HepG2 (cell line): ENCODE data around the gene KIF22. TPM values are rescaled to one million over a fixed set of nuclear protein-coding genes. Genes with fewer than 3 reads are reported as not detected.
A peak's percentile ranks its signal among the peaks of the same experiment; 100 is the strongest.

Experiments
- CCAR2 ChIP-seq: fragments of 200-400 bp; formaldehyde crosslinking; optimal IDR thresholded peaks from 2 replicates; pipeline ENCODE3; 2018; ENCODE audit warnings: low read depth, mild to moderate bottlenecking, low read length, moderate library complexity
- E2F2 ChIP-seq: sonication (generic); formaldehyde crosslinking; IDR thresholded peaks from 2 replicates; pipeline ENCODE4 v1.4.0; 2020; ENCODE audit warnings: missing genetic modification reagents, borderline replicate concordance
- HNRNPH1 ChIP-seq: fragments of 200-400 bp; formaldehyde crosslinking; optimal IDR thresholded peaks from 2 replicates; pipeline ENCODE3; 2017; ENCODE audit warnings: mild to moderate bottlenecking, low read depth, low read length
- JARID2 ChIP-seq: sonication (generic); formaldehyde crosslinking; IDR thresholded peaks from 2 replicates; pipeline ENCODE4 v1.8.1; 2023; ENCODE audit warnings: missing genetic modification reagents, inconsistent platforms; ENCODE audit not compliant: insufficient replicate concordance
- KDM3A ChIP-seq: IDR thresholded peaks from 2 replicates; pipeline ENCODE4 v1.6.1; 2018; ENCODE audit warnings: low read depth, missing compliant biosample characterization
- YY1 ChIP-seq: IDR thresholded peaks from 2 replicates; pipeline ENCODE4 v1.6.1; 2011; ENCODE audit warnings: low read length, low read depth, moderate library complexity, mild to moderate bottlenecking; ENCODE audit not compliant: insufficient read depth, insufficient replicate concordance
- ZFP91 ChIP-seq: sonication (generic); formaldehyde crosslinking; IDR thresholded peaks from 2 replicates; pipeline ENCODE4 v1.9.0; 2022; ENCODE audit warnings: missing genetic modification reagents, mild to moderate bottlenecking, borderline replicate concordance
- ZNF275 ChIP-seq: sonication (generic); formaldehyde crosslinking; IDR thresholded peaks from 2 replicates; pipeline ENCODE4 v1.8.0; 2022; ENCODE audit warnings: missing genetic modification reagents, mild to moderate bottlenecking, inconsistent platforms, borderline replicate concordance
- ZNF281 ChIP-seq: sonication (generic); formaldehyde crosslinking; IDR thresholded peaks from 2 replicates; pipeline ENCODE4 v1.4.0; 2020; ENCODE audit warnings: missing genetic modification reagents, borderline replicate concordance
- ZNF292 ChIP-seq: sonication (generic); formaldehyde crosslinking; IDR thresholded peaks from 2 replicates; pipeline ENCODE4 v1.8.1; 2022; ENCODE audit warnings: mild to moderate bottlenecking, low read depth, missing genetic modification reagents, borderline replicate concordance
- ZNF343 ChIP-seq: sonication (generic); formaldehyde crosslinking; IDR thresholded peaks from 2 replicates; pipeline ENCODE4 v1.4.0; 2020; ENCODE audit warnings: mild to moderate bottlenecking, missing genetic modification reagents
- ZNF484 ChIP-seq: sonication (generic); formaldehyde crosslinking; IDR thresholded peaks from 2 replicates; pipeline ENCODE4 v1.5.1; 2020; ENCODE audit warnings: mild to moderate bottlenecking, low read depth, missing genetic modification reagents, borderline replicate concordance
- polyA plus RNA-seq, 8 experiments: library from polyadenylated mRNA; depleted of rRNA in 3 of 8; stranded (reverse) in 7 of 8; unstranded in 1 of 8; fragments of >200 nt; fragmentation: Illumina TruSeq in 4 of 8; extraction: Trizol in 4 of 8; gene quantifications; 2 replicates each; pipeline versions ENCODE4 v1.2.1 to v1.2.3, GENCODE V29; 2011 to 2016; ENCODE audit warnings: low read depth in 4 of 8, missing spikeins in 1 of 8, mixed read lengths in 1 of 8; ENCODE audit not compliant: insufficient read depth in 1 of 8
- total RNA-seq, 5 experiments: library from RNA; depleted of rRNA; stranded (reverse); fragments of >200 nt; fragmentation: Illumina TruSeq; extraction: Trizol; gene quantifications; 2 replicates each; pipeline ENCODE4 v1.2.3, GENCODE V29; 2016; ENCODE audit warnings: low read depth in 1 of 5
- TF ChIP-seq, protein P1 (sequence below): sonication (generic); formaldehyde crosslinking; IDR thresholded peaks from 2 replicates; pipeline ENCODE4 v1.5.1; 2020; ENCODE audit warnings: missing genetic modification reagents, mild to moderate bottlenecking, borderline replicate concordance
- TF ChIP-seq, protein P2 (sequence below): sonication (generic); formaldehyde crosslinking; IDR thresholded peaks from 2 replicates; pipeline ENCODE4 v1.5.1; 2020; ENCODE audit warnings: missing genetic modification reagents, mild to moderate bottlenecking, borderline replicate concordance

Gene KIF22
- total and polyA plus RNA-seq, 2 of the 13 experiments (the other 11 are each of a cell fraction or from before 2014, with no cell fraction given) = 95.8 to 118 TPM

DNA sequence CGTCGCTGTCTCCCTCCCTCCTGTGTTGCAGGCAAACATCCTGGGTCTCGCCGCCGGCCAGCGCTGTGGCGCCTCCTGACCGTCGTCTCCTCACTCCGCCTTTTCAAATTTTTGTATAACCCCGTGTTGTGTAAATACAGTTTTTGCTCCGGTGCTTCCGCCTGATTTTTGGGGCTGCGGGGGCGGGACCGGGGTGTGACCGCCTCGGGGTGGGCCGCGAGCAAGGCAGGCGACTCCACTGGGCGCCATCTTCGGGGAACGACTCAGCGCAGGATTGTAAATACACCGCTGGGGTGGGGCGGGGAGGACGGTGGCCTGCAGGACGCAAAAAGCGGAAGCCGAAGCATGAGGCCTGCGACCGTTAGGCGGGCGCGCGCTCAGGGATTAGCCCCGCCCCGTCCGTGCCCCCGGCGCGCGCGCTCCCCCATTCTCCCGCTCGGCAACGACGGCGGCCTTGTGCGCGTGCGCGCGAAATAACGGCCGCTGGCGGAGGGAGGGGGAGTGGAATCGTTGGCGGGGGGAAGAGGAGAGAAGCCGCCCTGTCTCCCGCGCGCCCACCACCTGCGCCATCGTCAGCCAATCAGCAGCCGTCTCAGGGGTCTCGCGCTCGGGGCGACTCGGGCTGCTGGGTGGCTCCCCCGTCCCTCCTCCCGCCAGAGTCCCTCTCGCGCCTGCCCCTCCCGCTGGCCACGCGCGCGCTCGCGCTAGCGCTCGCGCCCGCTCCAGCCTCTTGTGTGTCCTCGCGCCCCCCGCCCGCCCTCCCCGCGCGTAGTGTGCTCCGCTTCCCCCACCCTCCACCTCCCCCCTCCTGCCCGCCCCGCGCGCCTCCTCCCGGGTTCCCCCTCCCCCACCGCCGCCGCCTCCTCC is 14.9 kb downstream of the KIF22 start (continued):
- TF ChIP-seq E2F2 (CRISPR knock-in tag) (peak; percentile 98; the same call in 1 of the 2 replicates), YY1 (peak; percentile 97), CCAR2 (peak; percentile 94), JARID2 (CRISPR knock-in tag) (peak; percentile 94), ZNF275 (CRISPR knock-in tag) (0 out of 2 replicates have a peak, but pooled peaks have one; percentile 86), ZNF484 (CRISPR knock-in tag) (no peak), HNRNPH1 (no peak), ZFP91 (CRISPR knock-in tag) (peak; percentile 97), ZNF343 (CRISPR knock-in tag) (peak; percentile 49; the same call in 1 of the 2 replicates), KDM3A (peak; percentile 80; the same call in 1 of the 2 replicates), ZNF292 (CRISPR knock-in tag) (no peak; the same call in 1 of the 2 replicates), ZNF281 (CRISPR knock-in tag) (peak; percentile 78)
- TF ChIP-seq, protein P1, sequence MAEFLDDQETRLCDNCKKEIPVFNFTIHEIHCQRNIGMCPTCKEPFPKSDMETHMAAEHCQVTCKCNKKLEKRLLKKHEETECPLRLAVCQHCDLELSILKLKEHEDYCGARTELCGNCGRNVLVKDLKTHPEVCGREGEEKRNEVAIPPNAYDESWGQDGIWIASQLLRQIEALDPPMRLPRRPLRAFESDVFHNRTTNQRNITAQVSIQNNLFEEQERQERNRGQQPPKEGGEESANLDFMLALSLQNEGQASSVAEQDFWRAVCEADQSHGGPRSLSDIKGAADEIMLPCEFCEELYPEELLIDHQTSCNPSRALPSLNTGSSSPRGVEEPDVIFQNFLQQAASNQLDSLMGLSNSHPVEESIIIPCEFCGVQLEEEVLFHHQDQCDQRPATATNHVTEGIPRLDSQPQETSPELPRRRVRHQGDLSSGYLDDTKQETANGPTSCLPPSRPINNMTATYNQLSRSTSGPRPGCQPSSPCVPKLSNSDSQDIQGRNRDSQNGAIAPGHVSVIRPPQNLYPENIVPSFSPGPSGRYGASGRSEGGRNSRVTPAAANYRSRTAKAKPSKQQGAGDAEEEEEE (CRISPR knock-in tag) = 0 out of 2 replicates have a peak, but pooled peaks have one; percentile 13
- TF ChIP-seq, protein P2, sequence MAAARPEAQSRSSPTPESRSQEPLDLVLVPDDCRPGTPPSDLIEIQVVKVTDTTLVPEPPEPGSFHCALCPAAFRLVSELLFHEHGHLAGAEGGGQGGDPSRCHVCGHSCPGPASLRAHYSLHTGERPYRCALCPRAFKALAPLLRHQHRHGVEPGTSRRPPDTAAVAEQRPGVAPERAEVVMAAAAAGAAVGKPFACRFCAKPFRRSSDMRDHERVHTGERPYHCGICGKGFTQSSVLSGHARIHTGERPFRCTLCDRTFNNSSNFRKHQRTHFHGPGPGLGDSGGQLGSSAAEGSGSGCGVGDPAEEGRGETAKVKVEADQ (CRISPR knock-in tag) = peak; percentile 54; the same call in 1 of the 2 replicates
